Erythroblast (primary cell): ENCODE measurements around the gene YIF1B.

Experiments used
- GATA1 ChIP-seq: IDR thresholded peaks from 2 replicates; pipeline ENCODE4 v1.6.1; 2011; ENCODE audit warnings: low read depth, mild to moderate bottlenecking, control low read depth, low read length, moderate library complexity
- POLR2A ChIP-seq: IDR thresholded peaks from 2 replicates; pipeline ENCODE4 v1.6.1; 2011; ENCODE audit warnings: mild to moderate bottlenecking, low read length

GRCh38 chr19:38263689-38264485, 51.9 kb downstream of the YIF1B start:
- TF ChIP-seq POLR2A: no peak
- no peak for TF ChIP-seq GATA1
